Measurements from ENCODE around the gene CNTN4. TPM values are rescaled to one million over a fixed set of nuclear protein-coding genes. Genes with fewer than 3 reads are reported as not detected.

Gene CNTN4
- total RNA-seq, 2 experiments from 2014 or later = not detected

- no peak for ATAC-seq
Observed at GRCh38 chr3:2513986-2514385, 415.3 kb downstream of the CNTN4 start.

DNA sequence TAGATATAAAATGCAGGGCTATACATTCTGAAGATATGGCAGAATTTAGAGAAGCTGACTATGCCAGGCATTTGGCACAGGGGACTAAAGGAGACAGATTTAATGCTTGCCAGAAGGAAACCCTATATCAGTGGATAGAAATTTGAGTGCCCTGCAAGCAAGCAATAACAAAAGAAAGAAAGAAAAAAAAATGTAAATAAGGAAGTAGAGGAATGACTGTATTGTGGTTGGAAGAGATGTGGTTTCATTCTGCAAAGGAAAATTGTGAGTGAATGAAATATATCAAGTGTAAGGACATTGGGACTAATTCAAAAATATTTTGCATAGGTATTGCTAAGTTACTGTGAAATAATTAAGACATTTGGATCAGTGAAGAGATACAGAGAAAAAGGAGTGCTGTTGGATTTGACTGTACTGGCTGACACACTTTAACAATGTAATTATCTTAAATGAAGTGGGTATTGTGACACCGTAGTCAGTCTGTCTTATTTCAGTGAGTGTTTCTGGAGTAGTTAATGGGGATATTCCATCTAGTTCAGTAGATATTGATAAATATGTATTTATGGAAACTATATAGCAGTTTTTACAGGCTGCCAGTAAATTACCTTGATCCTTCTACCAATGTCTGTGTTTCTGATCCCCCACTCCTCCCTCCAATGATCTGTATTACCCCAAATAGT lies 418.2 kb downstream of the CNTN4 start:
- no peak for ATAC-seq

More at GRCh38 chr3:2513986-2514385, 415.3 kb downstream of the CNTN4 start:
- Mint-ChIP-seq H3K9me3 (no peaks in the 10 kb centered on the region), H3K4me1 (ENCODE audit: low read depth) (no peaks in the 10 kb centered on the region), H3K4me3 (no peak overlapping the region), H3K27ac (no peak overlapping the region), H3K36me3 (ENCODE audit: low read depth) (no peaks in the 10 kb centered on the region), H3K27me3 (peaks cover 1% of the 10 kb centered on the region)
- no peak for DNase-seq
- ChIA-PET CTCF (no interaction called here), POLR2A (no interaction called here)
- intact Hi-C loops (cut with micrococcal nuclease) = no loop called here
- TF ChIP-seq, protein P1, sequence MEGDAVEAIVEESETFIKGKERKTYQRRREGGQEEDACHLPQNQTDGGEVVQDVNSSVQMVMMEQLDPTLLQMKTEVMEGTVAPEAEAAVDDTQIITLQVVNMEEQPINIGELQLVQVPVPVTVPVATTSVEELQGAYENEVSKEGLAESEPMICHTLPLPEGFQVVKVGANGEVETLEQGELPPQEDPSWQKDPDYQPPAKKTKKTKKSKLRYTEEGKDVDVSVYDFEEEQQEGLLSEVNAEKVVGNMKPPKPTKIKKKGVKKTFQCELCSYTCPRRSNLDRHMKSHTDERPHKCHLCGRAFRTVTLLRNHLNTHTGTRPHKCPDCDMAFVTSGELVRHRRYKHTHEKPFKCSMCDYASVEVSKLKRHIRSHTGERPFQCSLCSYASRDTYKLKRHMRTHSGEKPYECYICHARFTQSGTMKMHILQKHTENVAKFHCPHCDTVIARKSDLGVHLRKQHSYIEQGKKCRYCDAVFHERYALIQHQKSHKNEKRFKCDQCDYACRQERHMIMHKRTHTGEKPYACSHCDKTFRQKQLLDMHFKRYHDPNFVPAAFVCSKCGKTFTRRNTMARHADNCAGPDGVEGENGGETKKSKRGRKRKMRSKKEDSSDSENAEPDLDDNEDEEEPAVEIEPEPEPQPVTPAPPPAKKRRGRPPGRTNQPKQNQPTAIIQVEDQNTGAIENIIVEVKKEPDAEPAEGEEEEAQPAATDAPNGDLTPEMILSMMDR (IDR thresholded peaks at IDR 0.05) = no peak

DNA sequence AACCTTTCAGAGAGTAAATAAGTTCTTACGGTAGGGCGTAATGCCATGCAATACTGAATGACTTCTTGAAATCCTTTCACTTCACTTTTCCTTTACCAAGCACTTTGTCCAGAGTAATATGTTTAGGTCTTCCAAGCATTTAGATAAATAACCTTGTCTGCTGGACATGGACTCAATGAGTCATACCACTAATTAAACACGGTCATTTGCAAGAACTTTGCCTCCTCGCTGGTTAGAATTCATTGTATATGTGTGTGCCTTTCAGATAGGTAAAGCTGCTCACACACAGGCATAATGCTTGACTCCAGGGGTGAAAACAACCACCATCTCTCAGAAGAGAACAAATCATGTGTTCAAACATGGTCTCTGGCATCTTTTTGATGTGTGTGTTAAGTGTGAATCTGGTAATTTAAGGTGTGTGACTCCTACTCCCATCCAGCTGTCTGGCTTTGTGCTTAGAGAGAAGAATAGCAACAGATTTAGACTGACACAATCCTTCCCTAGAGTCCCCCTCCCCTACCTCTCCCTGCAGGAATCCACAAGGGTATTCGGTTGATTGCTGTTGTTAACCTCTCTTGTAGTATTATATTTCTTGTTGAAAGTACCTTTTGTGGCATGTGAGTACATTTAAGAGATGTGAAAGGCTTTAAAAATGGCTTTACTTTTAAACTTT lies 419.0 kb downstream of the CNTN4 start:
- no peak overlapping the region for H3K27ac Mint-ChIP-seq
- H3K9me3 Mint-ChIP-seq = no peaks in the 10 kb centered on the region
- DNase-seq (no peak), ATAC-seq (no peak)
- H3K27me3 Mint-ChIP-seq = no peaks in the 10 kb centered on the region
- POLR2A ChIA-PET = no interaction called here
- no peak overlapping the region for H3K4me3 Mint-ChIP-seq
- H3K4me1 Mint-ChIP-seq (ENCODE audit: low read depth) = no peaks in the 10 kb centered on the region
- intact Hi-C loops (cut with micrococcal nuclease) = no loop called here
- TF ChIP-seq, protein P1 (IDR thresholded peaks at IDR 0.05) = no peak
- H3K36me3 Mint-ChIP-seq (ENCODE audit: low read depth) = no peaks in the 10 kb centered on the region
- CTCF ChIA-PET = no interaction called here

More for the DNA sequence above, 418.2 kb downstream of the CNTN4 start:
- no peak for DNase-seq
- Mint-ChIP-seq H3K9me3 (no peaks in the 10 kb centered on the region), H3K27me3 (no peaks in the 10 kb centered on the region), H3K36me3 (ENCODE audit: low read depth) (no peaks in the 10 kb centered on the region), H3K4me1 (ENCODE audit: low read depth) (no peaks in the 10 kb centered on the region), H3K27ac (no peak overlapping the region), H3K4me3 (no peak overlapping the region)
- ChIA-PET POLR2A (no interaction called here), CTCF (no interaction called here)
- TF ChIP-seq, protein P1 (IDR thresholded peaks at IDR 0.05) = no peak
- intact Hi-C loops (cut with micrococcal nuclease) = no loop called here

DNA sequence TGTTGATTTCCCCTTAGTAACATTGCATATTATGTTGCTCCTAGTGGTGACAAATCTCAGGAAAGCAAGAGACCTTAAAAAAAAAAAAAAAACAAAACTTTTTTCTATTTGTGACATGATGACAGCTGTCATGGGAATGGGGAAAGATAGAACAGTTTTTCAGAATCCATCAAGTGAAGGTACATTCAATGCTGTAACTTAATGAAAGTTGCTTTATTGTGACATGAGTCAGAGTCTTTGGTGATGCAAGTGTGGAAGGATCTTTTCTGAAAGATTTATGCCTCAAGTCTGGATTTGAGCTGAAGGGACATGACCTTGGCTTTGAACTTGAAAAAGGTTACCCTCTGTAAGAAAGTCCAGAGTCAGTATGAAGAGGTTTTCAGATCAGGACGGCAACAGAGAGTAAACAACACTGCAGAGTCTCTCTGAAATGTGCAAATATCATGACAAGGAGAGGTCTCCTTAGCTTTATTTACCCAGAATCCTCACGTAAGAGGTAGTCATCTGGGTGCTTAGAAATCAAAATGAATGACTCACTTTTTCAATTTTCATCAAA lies 424.7 kb downstream of the CNTN4 start:
- ChIA-PET POLR2A (no interaction called here), CTCF (no interaction called here)
- H3K36me3 Mint-ChIP-seq (ENCODE audit: low read depth) = no peaks in the 10 kb centered on the region
- no peaks in the 10 kb centered on the region for H3K4me1 Mint-ChIP-seq (ENCODE audit: low read depth)
- H3K27ac Mint-ChIP-seq = no peak overlapping the region
- no peaks in the 10 kb centered on the region for H3K9me3 Mint-ChIP-seq
- TF ChIP-seq, protein P1 (IDR thresholded peaks at IDR 0.05) = no peak
- intact Hi-C loops (cut with micrococcal nuclease) = no loop called here
- DNase-seq = no peak
- no peak overlapping the region for H3K4me3 Mint-ChIP-seq
- H3K27me3 Mint-ChIP-seq = no peaks in the 10 kb centered on the region
- no peak for ATAC-seq

DNA sequence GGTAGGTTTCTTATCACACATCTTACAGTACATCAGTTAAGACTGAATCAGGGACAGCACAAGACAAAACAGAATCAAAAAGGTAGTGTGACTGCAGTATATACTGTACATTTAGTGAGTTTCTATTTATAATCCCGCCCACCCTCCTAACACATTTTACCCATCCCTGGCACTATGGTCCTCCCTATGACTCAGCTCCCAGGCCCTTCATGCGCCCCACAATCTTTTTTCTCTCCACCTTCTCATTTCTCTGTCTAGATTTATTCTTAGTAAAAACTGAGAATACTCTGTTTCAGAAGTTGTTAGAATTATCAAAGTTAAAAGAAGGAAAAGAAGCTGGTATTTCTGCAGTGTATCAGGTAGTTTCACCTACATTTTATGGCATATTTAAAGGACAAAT lies 427.3 kb downstream of the CNTN4 start:
- no peaks in the 10 kb centered on the region for H3K9me3 Mint-ChIP-seq

More for the DNA sequence above, 427.3 kb downstream of the CNTN4 start:
- no peaks in the 10 kb centered on the region for H3K36me3 Mint-ChIP-seq (ENCODE audit: low read depth)
- no peaks in the 10 kb centered on the region for H3K4me1 Mint-ChIP-seq (ENCODE audit: low read depth)
- DNase-seq (no peak), ATAC-seq (no peak)
- no peak overlapping the region for H3K27ac Mint-ChIP-seq
- no peak overlapping the region for H3K4me3 Mint-ChIP-seq
- no peaks in the 10 kb centered on the region for H3K27me3 Mint-ChIP-seq
- intact Hi-C loops (cut with micrococcal nuclease) = no loop called here
- ChIA-PET POLR2A (no interaction called here), CTCF (no interaction called here)
- TF ChIP-seq, protein P1 (IDR thresholded peaks at IDR 0.05) = no peak
